A204.1 (cell line): ENCODE measurements around the gene RPS19BP1.

Experiments used
- FAIRE-seq: peaks from 2 replicates; lab custom pipeline; 2012; peaks lifted over from hg19 to GRCh38; lab: Jason Lieb, UNC

Gene RPS19BP1

GRCh38 chr22:39559456-39560105 lies 27.0 kb upstream of the RPS19BP1 start:
- FAIRE-seq, result no peak

- FAIRE-seq, result no peak
These were observed 26.4 kb upstream of the RPS19BP1 start for GRCh38 chr22:39558950-39559349.

DNA sequence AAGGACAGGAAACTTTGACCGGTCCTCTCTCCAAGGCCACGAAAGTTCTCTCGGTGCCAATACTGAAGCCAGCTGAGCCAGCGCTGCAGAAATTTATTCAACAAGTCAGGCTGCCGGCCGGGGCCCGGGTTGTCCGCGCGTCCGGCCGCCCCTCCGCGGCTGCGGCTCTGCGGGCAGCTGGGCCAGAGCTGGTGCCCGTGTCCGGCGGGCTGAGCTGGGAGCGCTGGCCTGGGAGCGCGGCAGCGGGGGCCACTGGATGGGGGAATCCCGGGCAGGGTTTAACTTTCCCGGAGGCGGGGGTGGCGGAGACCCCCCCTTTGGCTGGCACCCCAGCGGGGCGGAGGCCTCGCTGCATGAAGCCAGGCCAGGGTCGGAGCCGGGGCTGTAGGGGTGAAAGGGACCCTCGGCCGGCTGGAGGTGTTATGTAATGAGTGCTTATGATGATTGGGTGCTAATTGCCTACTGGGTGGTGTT lies 25.7 kb upstream of the RPS19BP1 start:
- FAIRE-seq, result no peak

- no peak for FAIRE-seq
These were observed 24.7 kb upstream of the RPS19BP1 start for GRCh38 chr22:39556970-39557841.

DNA sequence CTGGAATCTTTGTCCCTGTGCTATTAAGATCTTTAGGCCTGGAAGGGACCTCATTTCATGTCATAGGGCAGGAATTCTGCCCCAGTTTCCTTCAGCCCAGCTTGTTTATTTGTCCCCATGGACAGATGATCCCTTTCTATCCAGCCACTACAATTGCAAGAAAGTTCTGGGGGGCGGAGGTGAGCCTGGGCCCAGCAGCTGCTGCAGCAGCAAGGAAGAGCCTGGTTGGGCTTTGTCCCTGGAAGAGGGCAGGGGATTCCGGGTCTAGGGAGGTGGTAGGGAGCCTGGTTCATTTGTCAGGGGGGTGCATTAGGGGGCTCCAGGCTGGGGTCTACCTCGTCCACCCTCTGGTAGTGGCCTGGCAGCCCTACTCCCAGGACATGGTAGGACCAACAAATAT lies 21.6 kb upstream of the RPS19BP1 start:
- FAIRE-seq, result no peak

DNA sequence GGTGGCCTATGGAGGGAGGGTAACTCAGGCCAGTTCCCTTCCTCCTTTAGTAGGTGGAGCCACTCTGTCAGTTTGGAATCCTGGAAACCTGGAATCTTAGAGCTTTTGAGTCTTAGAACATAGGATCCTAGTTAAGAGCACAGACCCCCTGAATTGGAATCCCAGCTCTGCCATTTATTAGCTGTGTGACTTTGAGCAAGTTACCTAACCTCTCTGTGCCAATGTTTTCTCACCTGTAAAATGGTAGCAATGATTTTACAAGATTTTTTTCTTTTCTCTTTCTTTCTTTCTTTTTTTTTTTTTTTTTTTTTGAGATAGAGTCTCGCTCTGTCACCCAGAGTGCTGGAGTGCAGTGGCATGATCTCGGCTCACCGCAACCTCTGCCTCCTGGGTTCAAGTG lies 20.9 kb upstream of the RPS19BP1 start:
- FAIRE-seq, result no peak

GRCh38 chr22:39547587-39547947 lies 15.0 kb upstream of the RPS19BP1 start:
- no peak for FAIRE-seq

DNA sequence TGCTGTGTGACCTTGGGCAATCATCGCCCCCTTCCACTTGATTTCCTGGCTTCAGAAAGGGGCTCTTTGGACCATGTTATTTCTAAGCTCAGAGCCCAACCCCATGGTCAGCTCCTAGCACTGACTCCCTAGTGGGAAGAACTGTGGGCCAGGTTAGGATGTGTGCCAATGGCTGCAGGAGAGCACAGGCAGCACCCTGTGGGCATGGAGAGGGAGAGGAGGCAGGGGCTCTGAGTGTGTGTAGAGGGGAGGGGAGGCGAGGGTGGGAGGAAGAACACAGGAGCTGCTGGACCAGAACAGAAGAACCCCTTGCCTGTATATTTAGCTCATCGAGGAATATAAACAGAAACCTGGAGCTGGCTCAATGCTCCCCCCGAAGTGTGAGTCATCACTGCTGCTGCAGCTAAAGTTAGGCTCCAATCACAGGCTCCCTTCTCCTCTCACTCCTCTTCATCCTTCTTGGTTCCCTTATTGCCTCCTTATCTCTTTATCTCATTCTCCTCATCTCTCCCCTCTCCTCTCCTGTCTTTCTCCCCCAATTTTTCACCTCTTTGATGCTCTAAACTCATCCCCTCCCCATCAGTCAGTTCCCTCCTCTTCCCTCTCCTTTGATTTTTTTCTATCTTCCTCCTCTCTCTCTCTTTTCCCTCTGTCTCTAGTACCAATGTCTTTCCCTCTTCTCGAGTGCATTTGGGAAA lies 14.5 kb upstream of the RPS19BP1 start:
- FAIRE-seq, result no peak

- no peak for FAIRE-seq
These were observed 13.1 kb upstream of the RPS19BP1 start for GRCh38 chr22:39545386-39546365.

GRCh38 chr22:39543095-39543494 lies 10.5 kb upstream of the RPS19BP1 start:
- FAIRE-seq, result no peak

DNA sequence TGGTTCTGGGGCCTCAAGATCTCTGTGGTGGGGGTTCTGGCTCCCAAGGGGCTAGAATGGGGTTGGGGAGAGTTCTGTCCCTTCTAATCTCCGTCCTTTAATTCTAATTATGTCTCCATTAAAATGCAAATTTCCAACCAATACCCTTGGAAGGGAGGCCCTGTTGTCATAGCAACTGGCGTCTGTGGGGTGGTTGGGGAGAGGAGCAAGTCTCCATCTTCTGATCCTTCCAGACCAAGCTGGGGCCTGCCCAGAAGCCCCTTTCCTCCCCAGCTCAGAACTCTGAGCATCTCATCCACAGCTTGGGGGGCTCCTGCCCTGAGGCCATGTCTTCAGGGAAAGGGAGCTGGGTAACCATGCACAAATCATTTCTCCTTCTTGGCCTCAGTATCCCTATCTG lies 5.4 kb upstream of the RPS19BP1 start:
- FAIRE-seq, result no peak

DNA sequence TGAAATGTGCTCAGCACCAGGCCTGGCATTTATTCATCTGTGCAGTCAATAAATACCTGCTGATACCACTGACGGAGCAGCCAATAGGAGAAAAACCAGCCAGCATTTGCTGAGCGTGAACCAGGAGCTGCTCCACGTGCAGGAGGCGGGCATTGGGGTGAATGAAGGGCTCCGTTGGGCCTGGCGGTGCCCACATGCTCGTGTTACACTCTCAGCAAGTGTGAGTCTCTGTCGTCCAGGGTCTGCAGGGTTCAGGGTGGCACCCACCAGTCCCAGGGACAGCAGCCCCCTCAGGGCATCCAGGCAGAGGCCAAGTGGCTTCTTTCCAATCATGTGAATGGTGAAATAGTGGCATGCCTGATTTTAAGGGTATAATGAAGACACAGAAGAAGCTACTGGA lies 4.2 kb upstream of the RPS19BP1 start:
- no peak for FAIRE-seq

GRCh38 chr22:39535831-39536449 lies 3.4 kb upstream of the RPS19BP1 start:
- FAIRE-seq, result no peak

GRCh38 chr22:39535357-39535725 lies 2.8 kb upstream of the RPS19BP1 start:
- no peak for FAIRE-seq

DNA sequence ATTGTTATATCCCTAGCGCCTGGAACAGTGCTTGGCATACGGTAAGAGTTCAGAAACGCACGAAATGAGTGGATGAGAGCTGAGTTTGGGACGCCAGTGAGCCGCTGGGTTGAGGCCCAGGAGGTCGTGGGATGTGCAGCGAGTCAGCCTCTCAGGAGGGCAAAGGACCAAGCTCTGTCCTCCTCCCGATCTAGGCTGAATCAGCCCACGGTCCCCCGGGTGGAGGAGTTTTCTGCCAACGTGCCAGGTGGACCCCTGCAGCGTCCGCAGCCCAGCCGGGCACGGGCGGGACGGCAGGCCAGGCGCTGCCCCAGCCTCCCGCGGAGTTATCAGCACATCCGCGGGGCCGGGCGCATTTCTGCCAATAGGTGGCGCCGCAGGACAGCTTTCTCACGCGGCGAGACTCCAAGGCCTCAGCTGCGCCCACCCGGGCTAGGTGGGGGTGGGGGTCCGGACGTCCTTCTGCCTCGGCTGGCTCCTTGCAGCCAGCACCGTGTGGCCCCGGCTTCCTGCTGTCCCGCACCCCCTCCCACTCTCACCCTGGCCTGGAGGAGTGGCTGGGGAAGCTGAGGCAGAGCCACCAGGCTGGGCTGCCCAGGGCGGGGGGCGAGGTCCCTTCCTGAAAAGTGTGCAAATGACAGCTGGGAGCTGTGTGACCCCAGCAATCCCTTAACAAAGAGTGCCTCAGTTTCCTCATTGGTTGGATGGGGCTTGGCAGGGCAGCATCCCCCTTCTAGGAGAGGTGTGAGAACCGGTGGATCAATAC lies 2.2 kb upstream of the RPS19BP1 start:
- no peak for FAIRE-seq

DNA sequence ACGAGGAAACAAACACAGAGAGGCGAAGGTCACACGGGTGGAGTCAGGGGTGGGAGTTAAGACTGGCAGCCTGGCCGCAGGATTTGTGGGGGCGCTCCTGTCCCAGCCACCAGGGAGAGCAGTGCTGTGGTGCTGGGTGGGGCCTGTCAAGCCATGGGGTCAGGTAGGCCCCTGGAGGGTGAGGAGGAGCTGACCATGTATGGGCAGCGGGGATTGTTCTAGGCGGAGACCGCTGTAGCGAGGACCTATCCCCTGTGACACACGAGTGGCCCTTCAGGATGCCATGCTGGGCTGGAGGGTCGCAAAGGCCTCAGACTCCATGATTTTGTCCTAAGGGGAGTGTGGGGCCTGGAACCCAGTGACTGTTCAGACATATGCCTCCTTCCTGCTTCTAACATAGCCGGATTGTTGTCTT lies 1.6 kb upstream of the RPS19BP1 start:
- no peak for FAIRE-seq

- no peak for FAIRE-seq
These were observed 1.7 kb downstream of the RPS19BP1 start for GRCh38 chr22:39530692-39531331.

GRCh38 chr22:39530116-39530515 lies 2.4 kb downstream of the RPS19BP1 start:
- no peak for FAIRE-seq

DNA sequence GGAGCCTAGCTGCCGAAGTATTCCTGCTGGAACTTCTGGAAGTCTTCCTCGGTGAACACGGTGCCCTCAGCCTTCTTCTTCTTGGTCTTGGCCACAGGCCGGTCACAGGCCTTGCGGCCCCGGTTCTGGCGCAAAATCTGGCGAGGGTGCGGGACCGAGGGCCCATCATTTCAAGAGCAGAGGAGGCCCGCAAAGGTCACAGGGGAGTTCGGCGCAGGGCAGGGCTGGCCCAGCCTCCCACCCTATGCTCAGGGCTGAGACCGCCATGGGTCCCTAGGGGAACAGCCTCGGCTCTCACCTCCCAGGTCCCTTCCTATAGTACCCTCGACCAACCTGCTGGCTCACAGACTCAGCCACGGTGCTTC lies 3.1 kb downstream of the RPS19BP1 start:
- FAIRE-seq, result no peak
